ENCODE results near the gene RIMBP2.

Gene RIMBP2

GRCh38 chr12:130613131-130613530 is 103.0 kb downstream of the RIMBP2 start:
- DNase-seq (ENCODE audit: low read depth) = no peak
- H3K4me3 ChIP-seq (ENCODE audit: control insufficient read depth, low read depth, low read length) = no peak overlapping the region
- TF ChIP-seq, protein P1, sequence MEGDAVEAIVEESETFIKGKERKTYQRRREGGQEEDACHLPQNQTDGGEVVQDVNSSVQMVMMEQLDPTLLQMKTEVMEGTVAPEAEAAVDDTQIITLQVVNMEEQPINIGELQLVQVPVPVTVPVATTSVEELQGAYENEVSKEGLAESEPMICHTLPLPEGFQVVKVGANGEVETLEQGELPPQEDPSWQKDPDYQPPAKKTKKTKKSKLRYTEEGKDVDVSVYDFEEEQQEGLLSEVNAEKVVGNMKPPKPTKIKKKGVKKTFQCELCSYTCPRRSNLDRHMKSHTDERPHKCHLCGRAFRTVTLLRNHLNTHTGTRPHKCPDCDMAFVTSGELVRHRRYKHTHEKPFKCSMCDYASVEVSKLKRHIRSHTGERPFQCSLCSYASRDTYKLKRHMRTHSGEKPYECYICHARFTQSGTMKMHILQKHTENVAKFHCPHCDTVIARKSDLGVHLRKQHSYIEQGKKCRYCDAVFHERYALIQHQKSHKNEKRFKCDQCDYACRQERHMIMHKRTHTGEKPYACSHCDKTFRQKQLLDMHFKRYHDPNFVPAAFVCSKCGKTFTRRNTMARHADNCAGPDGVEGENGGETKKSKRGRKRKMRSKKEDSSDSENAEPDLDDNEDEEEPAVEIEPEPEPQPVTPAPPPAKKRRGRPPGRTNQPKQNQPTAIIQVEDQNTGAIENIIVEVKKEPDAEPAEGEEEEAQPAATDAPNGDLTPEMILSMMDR (IDR thresholded peaks at IDR 0.05; ENCODE audit: control insufficient read depth, insufficient read depth, low read depth, low read length, missing control alignments) = no peak

DNA sequence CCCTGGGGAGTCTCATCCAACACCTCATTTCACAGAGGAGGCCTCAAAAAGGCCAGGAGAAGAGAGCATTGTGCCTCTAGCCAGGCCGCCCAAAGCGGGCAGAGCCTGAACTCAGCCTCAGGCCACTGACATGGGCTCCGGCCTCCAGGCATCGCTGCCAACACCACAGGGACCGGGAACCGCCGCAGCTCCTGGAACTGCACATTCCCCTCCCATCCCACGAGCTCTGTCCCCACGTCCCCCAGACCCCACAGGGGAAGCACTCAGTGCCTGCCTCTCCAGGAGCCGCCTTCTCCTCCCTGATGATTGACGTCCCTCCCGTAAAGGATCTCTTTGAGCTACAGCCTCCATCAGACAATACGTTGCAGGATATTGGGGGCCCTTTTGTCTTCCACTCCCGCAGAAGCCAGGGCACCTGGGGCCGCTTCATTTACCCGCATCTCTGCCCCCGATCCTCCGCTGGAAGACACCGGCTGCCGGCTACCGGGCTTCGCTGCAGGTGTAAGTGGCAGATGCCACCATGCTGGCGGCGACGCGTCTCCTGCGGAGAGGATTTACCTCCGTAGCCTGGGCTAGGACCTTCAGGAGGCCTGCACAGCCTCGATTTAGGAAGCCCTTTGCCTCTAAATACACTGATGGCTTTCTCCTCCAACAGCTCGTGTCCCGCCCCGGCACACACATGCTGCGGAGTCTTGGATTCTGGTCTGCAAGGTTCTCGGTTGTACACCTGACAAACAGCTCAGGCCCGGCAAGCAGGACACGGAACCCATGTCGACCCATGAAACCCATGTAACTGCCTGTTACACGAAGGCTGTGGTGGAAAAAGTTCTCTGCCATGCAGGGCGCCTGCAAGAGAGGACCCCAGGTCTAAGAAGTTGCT is 104.8 kb downstream of the RIMBP2 start:
- TF ChIP-seq, protein P1 (IDR thresholded peaks at IDR 0.05; ENCODE audit: control insufficient read depth, insufficient read depth, low read depth, low read length, missing control alignments) = no peak
- DNase-seq (ENCODE audit: low read depth) = no peak
- no peak overlapping the region for H3K4me3 ChIP-seq (ENCODE audit: control insufficient read depth, low read depth, low read length)

DNA sequence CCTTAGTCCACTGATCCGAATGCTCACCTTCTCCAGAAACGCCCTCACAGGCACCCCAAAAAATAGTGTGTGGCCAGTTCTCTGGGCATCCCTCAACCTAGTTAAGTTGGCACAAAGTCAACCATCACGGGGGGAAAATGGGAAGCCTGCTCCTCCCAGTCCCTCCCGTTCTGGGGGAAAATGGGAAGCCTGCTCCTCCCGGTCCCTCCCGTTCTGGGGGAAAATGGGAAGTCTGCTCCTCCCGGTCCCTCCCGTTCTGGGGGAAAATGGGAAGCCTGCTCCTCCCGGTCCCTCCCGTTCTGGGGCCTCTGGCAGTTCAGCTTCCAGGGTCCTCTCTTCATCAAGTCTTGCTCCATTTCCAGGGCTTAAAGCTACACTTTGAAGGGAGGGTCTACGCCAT is 106.1 kb downstream of the RIMBP2 start:
- DNase-seq (ENCODE audit: low read depth) = no peak
- no peak overlapping the region for H3K4me3 ChIP-seq (ENCODE audit: control insufficient read depth, low read depth, low read length)
- TF ChIP-seq, protein P1 (IDR thresholded peaks at IDR 0.05; ENCODE audit: control insufficient read depth, insufficient read depth, low read depth, low read length, missing control alignments) = no peak

DNA sequence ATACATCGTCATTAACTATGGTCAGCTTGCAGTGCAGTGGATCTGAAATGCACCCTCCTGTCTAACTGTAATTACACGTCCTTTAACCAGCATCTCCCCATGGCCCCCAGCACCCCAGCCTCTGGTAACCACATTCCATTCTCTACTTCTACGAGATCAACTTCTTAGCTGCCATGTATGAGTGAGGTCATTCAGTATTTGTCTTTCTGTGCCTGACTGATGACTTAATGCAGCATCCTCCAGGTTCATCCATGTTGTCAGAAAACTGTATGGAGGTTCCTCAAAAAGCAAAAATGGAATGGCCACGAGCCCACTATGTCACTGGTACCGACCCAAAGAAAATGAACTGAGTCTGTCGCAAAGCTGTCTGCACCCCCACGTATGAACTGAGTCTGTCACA is 107.3 kb downstream of the RIMBP2 start:
- DNase-seq (ENCODE audit: low read depth) = no peak
- no peak overlapping the region for H3K4me3 ChIP-seq (ENCODE audit: control insufficient read depth, low read depth, low read length)
- TF ChIP-seq, protein P1 (IDR thresholded peaks at IDR 0.05; ENCODE audit: control insufficient read depth, insufficient read depth, low read depth, low read length, missing control alignments) = no peak

DNA sequence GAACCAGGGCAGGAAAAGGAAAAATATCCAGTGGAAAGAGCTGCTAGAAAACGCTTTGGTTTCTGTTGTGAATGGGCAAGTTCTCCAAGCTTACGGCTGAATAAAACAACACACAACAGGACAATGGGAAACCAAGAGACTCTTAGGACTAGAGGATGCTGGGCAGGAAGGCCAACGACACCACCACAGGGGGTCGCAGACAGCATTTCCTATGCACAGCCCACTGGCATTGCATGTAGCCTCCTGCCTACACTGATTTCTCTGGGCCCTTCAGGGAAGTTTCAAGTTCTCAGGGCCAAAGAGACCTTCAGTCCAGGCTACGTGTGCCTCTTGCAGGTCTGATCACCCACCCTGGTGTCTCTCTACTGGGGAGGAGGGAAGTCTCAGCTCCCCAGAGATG is 108.0 kb downstream of the RIMBP2 start:
- TF ChIP-seq, protein P1 (IDR thresholded peaks at IDR 0.05; ENCODE audit: control insufficient read depth, insufficient read depth, low read depth, low read length, missing control alignments) = no peak
- H3K4me3 ChIP-seq (ENCODE audit: control insufficient read depth, low read depth, low read length) = no peak overlapping the region
- no peak for DNase-seq (ENCODE audit: low read depth)

GRCh38 chr12:130606231-130606630 is 109.9 kb downstream of the RIMBP2 start:
- TF ChIP-seq, protein P1 (IDR thresholded peaks at IDR 0.05; ENCODE audit: control insufficient read depth, insufficient read depth, low read depth, low read length, missing control alignments) = no peak
- DNase-seq (ENCODE audit: low read depth) = no peak
- H3K4me3 ChIP-seq (ENCODE audit: control insufficient read depth, low read depth, low read length) = no peak overlapping the region

All from AG09309 (cell line).